Right lobe of liver (tissue), 4 donors: ENCODE measurements around the gene AIPL1.

Experiments
- CTCF ChIP-seq, 4 donors: fragments of 200-600 bp in 3 of 4; fragments of 450-650 bp in 1 of 4; IDR thresholded peaks; one replicate each; pipeline versions ENCODE4 v1.5.1 to v1.8.0; 2016 to 2022; ENCODE audit warnings: antibody characterized with exemption in 4 of 4, mild to moderate bottlenecking in 2 of 4
- POLR2A ChIP-seq: fragments of 450-650 bp; IDR thresholded peaks from one replicate; pipeline ENCODE4 v1.6.1; 2017; ENCODE audit warnings: antibody characterized with exemption, mild to moderate bottlenecking
- donor health status: DM: no; HTN: no; CAD: no.
- donor health status: DM: no; HTN: no; CAD: no.
- donor health status: DM: no; HTN: yes; CAD: no.

GRCh38 chr17:6388416-6388815 lies 46.5 kb downstream of the AIPL1 start:
- TF ChIP-seq CTCF (IDR thresholded peaks at IDR 0.05): no peak
- no peak for TF ChIP-seq POLR2A
